WTC11 (cell line): ENCODE data around the gene ZNF217. TPM values are rescaled to one million over a fixed set of nuclear protein-coding genes. Genes with fewer than 3 reads are reported as not detected.

Source experiments
- ATAC-seq: fragments of 200-7000 bp; cut with Tn5 transposase; 2 replicates; pipeline ENCODE4 v1.10.0; 2021; ENCODE audit warnings: mild to moderate bottlenecking, moderate library complexity
- CTCF ChIA-PET: fragments of 300-600 bp; sonication (Branson Sonifier 250); formaldehyde crosslinking; loops from one replicate; lab custom pipeline; 2021; ENCODE audit warnings: antibody characterized with exemption; lab: Charles Lee
- POLR2A ChIA-PET: fragments of 350-600 bp; sonication (Branson Sonifier 250); formaldehyde crosslinking; loops from one replicate; lab custom pipeline; 2021; ENCODE audit warnings: antibody characterized with exemption; lab: Charles Lee
- DNase-seq: peaks from one replicate; pipeline ENCODE4 v3.0.0; 2021; ENCODE audit warnings: low spot score
- H3K27ac Mint-ChIP-seq: 2 replicates; pipeline ENCODE4 v1.8.0; 2021; ENCODE audit warnings: mixed read lengths
- H3K27me3 Mint-ChIP-seq: 2 replicates; pipeline ENCODE4 v1.8.0; 2021; ENCODE audit warnings: low read depth, mild to moderate bottlenecking, moderate library complexity, mixed read lengths
- H3K36me3 Mint-ChIP-seq: 2 replicates; pipeline ENCODE4 v1.8.0; 2021; ENCODE audit warnings: mixed read lengths
- H3K4me1 Mint-ChIP-seq: 2 replicates; pipeline ENCODE4 v1.8.0; 2022; ENCODE audit warnings: mixed read lengths
- H3K4me3 Mint-ChIP-seq: 2 replicates; pipeline ENCODE4 v1.8.0; 2021; ENCODE audit warnings: mild to moderate bottlenecking, moderate library complexity, mixed read lengths
- H3K9me3 Mint-ChIP-seq: 2 replicates; pipeline ENCODE4 v1.8.0; 2021; ENCODE audit warnings: mixed read lengths
- ATF1 ChIP-seq: sonication (generic); formaldehyde crosslinking; IDR thresholded peaks from 2 replicates; pipeline ENCODE4 v1.8.1; 2023; ENCODE audit warnings: mild to moderate bottlenecking, moderate library complexity, missing genetic modification reagents
- CBFB ChIP-seq: sonication (generic); formaldehyde crosslinking; IDR thresholded peaks from 2 replicates; pipeline ENCODE4 v1.8.1; 2022; ENCODE audit warnings: mild to moderate bottlenecking, low read depth, missing genetic modification reagents
- CREB1 ChIP-seq: sonication (generic); formaldehyde crosslinking; IDR thresholded peaks from 2 replicates; pipeline ENCODE4 v1.8.0; 2023; ENCODE audit warnings: mild to moderate bottlenecking, missing genetic modification reagents
- CTCF ChIP-seq: fragments of 200-600 bp; IDR thresholded peaks from 2 replicates; pipeline ENCODE4 v1.8.0; 2022; ENCODE audit warnings: antibody characterized with exemption
- GABPB1 ChIP-seq: sonication (generic); formaldehyde crosslinking; IDR thresholded peaks from 2 replicates; pipeline ENCODE4 v1.8.1; 2023; ENCODE audit warnings: mild to moderate bottlenecking, missing genetic modification reagents
- GRHL2 ChIP-seq: fragments of 250-450 bp; sonication (Bioruptor Pico); IDR thresholded peaks from 2 replicates; pipeline ENCODE4 v1.8.0; 2022; ENCODE audit warnings: mild to moderate bottlenecking, moderate library complexity; ENCODE audit not compliant: insufficient replicate concordance, severe bottlenecking
- MXD4 ChIP-seq: fragments of 250-450 bp; sonication (Bioruptor Pico); IDR thresholded peaks from 2 replicates; pipeline ENCODE4 v1.8.0; 2021; ENCODE audit warnings: mild to moderate bottlenecking, moderate library complexity, borderline replicate concordance
- MYBL2 ChIP-seq: sonication (generic); formaldehyde crosslinking; IDR thresholded peaks from 2 replicates; pipeline ENCODE4 v1.8.1; 2023; ENCODE audit warnings: mild to moderate bottlenecking, moderate library complexity, missing genetic modification reagents
- NFE2L1 ChIP-seq: sonication (generic); formaldehyde crosslinking; IDR thresholded peaks from 2 replicates; pipeline ENCODE4 v1.8.1; 2023; ENCODE audit warnings: missing genetic modification reagents
- PRRX2 ChIP-seq: fragments of 250-450 bp; sonication (Bioruptor Pico); IDR thresholded peaks from 2 replicates; pipeline ENCODE4 v1.8.0; 2021; ENCODE audit warnings: mild to moderate bottlenecking
- TEAD4 ChIP-seq: sonication (generic); formaldehyde crosslinking; IDR thresholded peaks from 2 replicates; pipeline ENCODE4 v1.8.0; 2022; ENCODE audit warnings: mild to moderate bottlenecking, missing genetic modification reagents
- TP53 ChIP-seq: sonication (generic); formaldehyde crosslinking; IDR thresholded peaks from 2 replicates; pipeline ENCODE4 v1.8.1; 2023; ENCODE audit warnings: mild to moderate bottlenecking, missing genetic modification reagents
- USF2 ChIP-seq: sonication (generic); formaldehyde crosslinking; IDR thresholded peaks from 2 replicates; pipeline ENCODE4 v1.8.1; 2023; ENCODE audit warnings: mild to moderate bottlenecking, missing genetic modification reagents, moderate library complexity
- ZNF263 ChIP-seq: sonication (generic); formaldehyde crosslinking; IDR thresholded peaks from 2 replicates; pipeline ENCODE4 v1.8.1; 2022; ENCODE audit warnings: low read depth, mild to moderate bottlenecking, moderate library complexity, missing genetic modification reagents
- ZNF396 ChIP-seq: fragments of 250-450 bp; sonication (Bioruptor Pico); IDR thresholded peaks from 2 replicates; pipeline ENCODE4 v1.8.0; 2021; ENCODE audit warnings: mild to moderate bottlenecking, moderate library complexity, borderline replicate concordance
- ZNF512 ChIP-seq: sonication (generic); formaldehyde crosslinking; IDR thresholded peaks from 2 replicates; pipeline ENCODE4 v1.8.1; 2022; ENCODE audit warnings: missing genetic modification reagents, borderline replicate concordance
- total RNA-seq: library from RNA; stranded (reverse); gene quantifications from 3 replicates; pipeline ENCODE4 v1.2.3, GENCODE V29; 2021
- TF ChIP-seq, protein P1 (sequence below): fragments of 250-450 bp; sonication (Bioruptor Pico); conservative IDR thresholded peaks from 2 replicates; pipeline ENCODE4 v1.9.0; 2021; ENCODE audit warnings: mild to moderate bottlenecking
- TF ChIP-seq, protein P2 (sequence below): sonication (generic); formaldehyde crosslinking; IDR thresholded peaks from 2 replicates; pipeline ENCODE4 v1.8.1; 2022; ENCODE audit warnings: low read depth, mild to moderate bottlenecking, moderate library complexity, missing genetic modification reagents, borderline replicate concordance
- TF ChIP-seq, protein P3 (sequence below): fragments of 250-450 bp; sonication (Bioruptor Pico); IDR thresholded peaks from 2 replicates; pipeline ENCODE4 v1.8.0; 2021; ENCODE audit warnings: mild to moderate bottlenecking

ZNF217 gene
- total RNA-seq, 1 experiment from 2014 or later: 75.6 TPM

GRCh38 chr20:53578492-53579222 lies 15.0 kb downstream of the ZNF217 start:
- Mint-ChIP-seq H3K36me3 (peaks cover 78% of the 10 kb centered on the region), H3K4me3 (no peak overlapping the region; the same call in none of the 2 replicates), H3K4me1 (peaks cover 53% of the 10 kb centered on the region), H3K27me3 (no peaks in the 10 kb centered on the region), H3K27ac (0 out of 2 replicates have a peak overlapping the region, but pooled peaks have one; percentile 57), H3K9me3 (no peaks in the 10 kb centered on the region)
- POLR2A ChIA-PET: no interaction called here
- TF ChIP-seq ZNF263 (CRISPR knock-in tag): no peak
- peak; percentile 81 for TF ChIP-seq CTCF
- ATAC-seq: peak; percentile 59
- DNase-seq: no peak
- CTCF ChIA-PET: interaction anchor here (0.6 to 2.3 kb wide), 2 partner anchors 361 to 480 kb away, joined by 3 to 11 read pairs; no protein-coding TSS in a partner anchor

GRCh38 chr20:53576586-53577318 lies 16.9 kb downstream of the ZNF217 start:
- Mint-ChIP-seq H3K27ac (peak overlapping the region; percentile 23), H3K9me3 (no peaks in the 10 kb centered on the region), H3K36me3 (peaks cover 80% of the 10 kb centered on the region)

DNA sequence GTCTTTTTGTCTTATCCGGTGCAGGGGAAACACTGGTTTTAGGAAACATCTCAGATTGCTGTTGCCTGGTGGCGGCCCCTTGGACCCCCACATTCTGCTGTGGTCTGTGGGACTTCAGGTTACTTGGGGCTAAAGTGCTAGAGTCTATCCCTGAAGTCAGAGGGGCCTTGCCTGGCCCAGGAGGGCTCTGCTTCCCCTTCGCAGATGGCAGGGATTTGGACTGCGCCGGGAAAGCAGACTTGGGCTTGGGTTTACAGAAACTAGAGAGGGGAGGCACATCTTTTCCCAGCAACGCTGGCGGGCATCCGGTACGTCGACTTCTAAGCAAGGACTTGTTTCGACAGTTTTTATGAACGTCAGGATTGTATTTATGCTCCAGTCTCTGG lies 17.5 kb downstream of the ZNF217 start:
- H3K27ac Mint-ChIP-seq: peak overlapping the region; percentile 23
- no peak for ATAC-seq
- ChIA-PET POLR2A (no interaction called here), CTCF (no interaction called here)
- H3K4me1 Mint-ChIP-seq: peaks cover 32% of the 10 kb centered on the region
- no peaks in the 10 kb centered on the region for H3K9me3 Mint-ChIP-seq
- H3K27me3 Mint-ChIP-seq: no peaks in the 10 kb centered on the region
- H3K4me3 Mint-ChIP-seq: no peak overlapping the region
- DNase-seq: no peak
- peaks cover 80% of the 10 kb centered on the region for H3K36me3 Mint-ChIP-seq
- TF ChIP-seq ZNF396 (CRISPR knock-in tag) (no peak), CBFB (CRISPR knock-in tag) (no peak), USF2 (CRISPR knock-in tag) (no peak), GABPB1 (CRISPR knock-in tag) (no peak), MYBL2 (no peak), GRHL2 (CRISPR knock-in tag) (no peak), NFE2L1 (no peak), ATF1 (CRISPR knock-in tag) (no peak), ZNF512 (no peak), PRRX2 (no peak), CREB1 (CRISPR knock-in tag) (no peak), TP53 (CRISPR knock-in tag) (no peak), MXD4 (no peak)
- TF ChIP-seq, protein P1, sequence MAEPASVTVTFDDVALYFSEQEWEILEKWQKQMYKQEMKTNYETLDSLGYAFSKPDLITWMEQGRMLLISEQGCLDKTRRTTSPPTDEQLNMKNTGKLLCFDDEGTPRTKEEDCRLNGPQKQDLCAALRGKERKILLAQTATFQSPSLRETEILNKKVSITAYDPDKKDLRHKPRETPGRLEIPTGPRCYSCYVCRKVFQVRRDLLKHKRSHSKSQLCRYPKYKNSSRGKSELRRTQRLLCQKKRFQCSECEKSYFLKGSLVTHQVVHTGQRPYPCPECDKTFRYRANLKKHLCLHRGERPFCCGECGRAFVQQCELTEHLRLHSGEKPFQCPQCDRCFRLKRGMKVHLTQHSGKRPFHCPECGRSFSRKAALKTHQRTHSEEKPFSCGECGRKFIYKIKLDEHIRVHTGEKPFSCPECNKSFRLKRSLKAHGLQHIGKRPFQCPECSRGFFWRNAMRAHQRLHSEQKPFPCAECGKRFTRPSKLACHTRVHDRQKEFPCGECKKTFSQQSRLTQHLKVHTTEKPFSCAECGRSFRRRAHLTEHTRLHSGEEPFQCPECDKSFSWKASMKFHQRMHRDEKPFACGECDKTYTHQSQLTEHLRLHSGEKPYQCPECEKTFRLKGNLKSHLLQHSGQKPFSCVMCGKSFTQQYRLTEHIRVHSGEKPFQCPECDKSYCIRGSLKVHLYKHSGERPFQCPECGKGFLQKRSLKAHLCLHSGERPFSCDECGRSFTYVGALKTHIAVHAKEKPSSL (CRISPR knock-in tag): no peak
- TF ChIP-seq, protein P2, sequence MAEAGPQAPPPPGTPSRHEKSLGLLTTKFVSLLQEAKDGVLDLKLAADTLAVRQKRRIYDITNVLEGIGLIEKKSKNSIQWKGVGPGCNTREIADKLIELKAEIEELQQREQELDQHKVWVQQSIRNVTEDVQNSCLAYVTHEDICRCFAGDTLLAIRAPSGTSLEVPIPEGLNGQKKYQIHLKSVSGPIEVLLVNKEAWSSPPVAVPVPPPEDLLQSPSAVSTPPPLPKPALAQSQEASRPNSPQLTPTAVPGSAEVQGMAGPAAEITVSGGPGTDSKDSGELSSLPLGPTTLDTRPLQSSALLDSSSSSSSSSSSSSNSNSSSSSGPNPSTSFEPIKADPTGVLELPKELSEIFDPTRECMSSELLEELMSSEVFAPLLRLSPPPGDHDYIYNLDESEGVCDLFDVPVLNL (CRISPR knock-in tag): no peak

More at GRCh38 chr20:53576586-53577318, 16.9 kb downstream of the ZNF217 start:
- H3K27me3 Mint-ChIP-seq: no peaks in the 10 kb centered on the region
- CTCF ChIA-PET: no interaction called here
- peaks cover 35% of the 10 kb centered on the region for H3K4me1 Mint-ChIP-seq
- DNase-seq (no peak), ATAC-seq (no peak)
- H3K4me3 Mint-ChIP-seq: no peak overlapping the region
- POLR2A ChIA-PET: interaction anchor here (0.5 kb wide), 1 partner anchor 23 kb away, joined by 7 read pairs; no protein-coding TSS in a partner anchor
- TF ChIP-seq TEAD4 (CRISPR knock-in tag): no peak
- TF ChIP-seq, protein P3, sequence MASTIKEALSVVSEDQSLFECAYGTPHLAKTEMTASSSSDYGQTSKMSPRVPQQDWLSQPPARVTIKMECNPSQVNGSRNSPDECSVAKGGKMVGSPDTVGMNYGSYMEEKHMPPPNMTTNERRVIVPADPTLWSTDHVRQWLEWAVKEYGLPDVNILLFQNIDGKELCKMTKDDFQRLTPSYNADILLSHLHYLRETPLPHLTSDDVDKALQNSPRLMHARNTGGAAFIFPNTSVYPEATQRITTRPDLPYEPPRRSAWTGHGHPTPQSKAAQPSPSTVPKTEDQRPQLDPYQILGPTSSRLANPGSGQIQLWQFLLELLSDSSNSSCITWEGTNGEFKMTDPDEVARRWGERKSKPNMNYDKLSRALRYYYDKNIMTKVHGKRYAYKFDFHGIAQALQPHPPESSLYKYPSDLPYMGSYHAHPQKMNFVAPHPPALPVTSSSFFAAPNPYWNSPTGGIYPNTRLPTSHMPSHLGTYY (CRISPR knock-in tag): no peak
